ENCODE measurements around the gene ZNF473.
"Not testable (repeated sequence)": the region's sequence is repeated elsewhere in the genome, so short reads cannot be mapped to it uniquely, and the experiment has no call there.

The ZNF473 gene

DNA sequence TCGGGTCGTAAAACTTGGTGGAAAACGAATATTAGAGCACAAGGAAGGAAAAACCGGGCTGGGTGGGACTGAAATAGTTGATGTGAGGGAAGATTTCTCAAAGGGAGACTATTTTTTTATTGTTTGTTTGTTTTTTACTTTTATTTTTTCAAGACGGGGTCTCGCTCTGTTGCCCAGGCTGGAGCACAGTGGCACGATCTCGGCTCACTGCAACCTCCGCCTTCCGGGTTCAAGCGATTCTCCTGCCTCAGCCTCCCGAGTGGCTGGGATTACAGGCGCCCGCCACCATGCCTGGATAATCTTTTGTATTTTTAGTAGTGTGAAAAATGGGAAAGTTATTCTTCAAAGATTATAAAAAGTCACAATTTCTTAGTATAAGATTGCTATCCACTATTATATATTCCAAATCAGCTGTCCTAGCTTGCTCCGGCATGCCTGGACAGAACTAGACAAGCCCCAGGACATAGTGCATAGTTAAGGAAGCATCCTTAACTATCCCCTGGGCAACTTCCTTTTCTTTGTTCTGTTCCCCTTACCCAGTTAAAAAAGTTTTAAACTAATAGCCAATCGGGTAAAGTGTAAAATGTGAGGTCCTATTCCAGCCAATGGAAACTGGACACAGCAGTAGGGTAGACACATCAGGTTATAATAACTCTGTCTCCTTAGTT, 25.6 kb downstream of the ZNF473 start:
- DNase-seq, result not testable (repeated sequence)

DNA sequence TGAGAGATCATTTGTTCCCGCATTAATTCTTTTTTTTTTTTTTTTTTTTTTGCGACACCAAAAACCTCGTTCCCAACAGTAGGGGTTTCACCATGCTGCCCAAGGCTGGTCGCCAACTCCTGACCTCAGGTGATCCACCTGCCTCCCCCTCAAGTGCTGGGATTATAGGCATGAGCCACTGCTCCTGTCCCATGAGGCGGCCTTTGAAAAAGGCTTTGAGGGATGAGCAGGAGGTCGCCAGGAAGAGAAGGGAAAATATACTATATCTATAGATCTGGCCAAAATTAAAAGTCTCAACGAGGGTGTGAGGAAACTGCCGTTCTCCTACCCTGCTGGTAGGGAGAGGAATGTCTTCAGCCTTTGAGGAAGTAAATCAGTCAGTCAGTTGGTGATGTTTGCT, 26.2 kb downstream of the ZNF473 start:
- DNase-seq, result no peak

GRCh38 chr19:50053119-50053518, 27.3 kb downstream of the ZNF473 start:
- no peak for DNase-seq

GRCh38 chr19:50058425-50058824, 32.6 kb downstream of the ZNF473 start:
- DNase-seq, result no peak

DNA sequence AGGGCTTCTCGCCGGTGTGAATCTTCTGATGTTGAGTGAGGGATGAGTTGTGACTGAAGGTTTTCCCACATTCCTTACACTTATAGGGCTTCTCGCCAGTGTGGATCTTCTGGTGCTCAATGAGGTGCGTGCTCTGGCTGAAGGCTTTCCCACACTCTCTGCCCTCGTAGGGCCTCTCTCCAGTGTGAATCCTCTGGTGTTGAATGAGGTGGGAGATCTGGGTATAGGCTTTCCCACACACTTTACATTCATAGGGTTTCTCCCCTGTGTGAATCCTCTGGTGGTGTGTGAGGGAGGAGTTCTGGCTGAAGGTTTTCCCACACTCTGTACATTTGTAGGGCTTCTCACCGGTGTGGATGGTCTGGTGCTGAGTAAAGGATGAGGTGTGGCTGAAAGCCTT, 33.2 kb downstream of the ZNF473 start:
- DNase-seq, result no peak

GRCh38 chr19:50060107-50060506, 34.3 kb downstream of the ZNF473 start:
- no peak for DNase-seq

DNA sequence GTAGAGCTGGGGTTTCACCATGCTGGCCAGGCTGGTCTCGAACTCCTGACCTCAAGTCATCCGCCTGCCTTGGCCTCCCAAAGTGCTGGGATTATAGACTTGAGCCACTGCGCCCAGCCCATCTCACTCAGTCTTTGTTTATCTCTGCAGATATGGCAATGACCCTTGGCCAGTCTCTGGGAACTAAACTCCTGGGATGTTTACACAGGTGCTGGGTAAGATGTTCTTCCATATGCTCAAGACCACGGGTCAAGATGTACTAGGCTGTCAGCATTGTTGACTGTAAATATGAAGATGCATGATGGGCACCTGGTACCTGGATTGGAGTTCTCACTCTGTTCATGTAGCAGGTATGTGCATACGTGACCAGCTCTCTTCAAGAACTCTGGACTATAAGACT, 35.8 kb downstream of the ZNF473 start:
- DNase-seq, result no peak

DNA sequence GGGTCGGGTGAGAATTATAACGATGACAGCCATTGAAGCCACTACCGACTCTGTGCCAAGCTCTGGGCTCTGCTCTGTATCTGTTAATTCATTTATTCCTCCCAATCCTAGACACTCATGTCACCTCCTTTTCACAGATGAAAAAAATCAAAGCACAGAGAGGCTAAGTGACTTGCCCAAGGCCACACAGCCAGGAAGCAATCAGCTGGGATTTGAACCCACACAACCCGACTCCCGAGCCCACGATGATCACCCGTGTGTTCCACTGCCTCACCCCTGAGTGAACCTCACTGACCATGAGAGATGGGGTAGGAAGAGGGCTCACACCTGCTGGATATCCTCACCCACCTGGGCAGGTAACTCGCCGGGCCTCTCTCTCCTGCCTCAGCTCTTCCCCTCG, 40.1 kb downstream of the ZNF473 start:
- no peak for DNase-seq

GRCh38 chr19:50067575-50067974, 41.8 kb downstream of the ZNF473 start:
- no peak for DNase-seq

- not testable (repeated sequence) for DNase-seq
Observed at GRCh38 chr19:50068382-50068781, 42.6 kb downstream of the ZNF473 start.

GRCh38 chr19:50075076-50075475, 49.3 kb downstream of the ZNF473 start:
- DNase-seq, result not testable (repeated sequence)

GRCh38 chr19:50075644-50076372, 50.0 kb downstream of the ZNF473 start:
- DNase-seq, result not testable (repeated sequence)

GRCh38 chr19:50076581-50077355, 51.0 kb downstream of the ZNF473 start:
- not testable (repeated sequence) for DNase-seq

- DNase-seq, result not testable (repeated sequence)
Observed at GRCh38 chr19:50079014-50079413, 53.2 kb downstream of the ZNF473 start.

DNA sequence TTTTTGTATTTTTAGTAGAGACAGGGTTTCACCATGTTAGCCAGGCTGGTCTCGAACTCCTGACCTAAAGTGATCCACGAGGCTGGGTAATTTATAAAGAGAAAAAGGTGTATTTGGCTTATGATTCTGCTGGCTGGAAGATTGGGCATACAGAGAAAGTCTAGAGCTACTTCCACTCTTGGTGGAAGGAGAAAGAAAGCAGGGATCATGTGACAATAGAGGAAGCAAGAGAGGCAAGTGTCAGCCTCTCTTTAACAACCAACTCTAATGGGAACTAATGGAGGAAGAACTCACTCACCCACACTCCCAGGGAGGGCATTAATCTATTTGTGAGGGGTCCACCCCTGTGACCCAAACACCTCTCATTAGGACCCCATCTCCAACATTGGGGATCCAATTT, 58.6 kb downstream of the ZNF473 start:
- DNase-seq, result not testable (repeated sequence)

DNA sequence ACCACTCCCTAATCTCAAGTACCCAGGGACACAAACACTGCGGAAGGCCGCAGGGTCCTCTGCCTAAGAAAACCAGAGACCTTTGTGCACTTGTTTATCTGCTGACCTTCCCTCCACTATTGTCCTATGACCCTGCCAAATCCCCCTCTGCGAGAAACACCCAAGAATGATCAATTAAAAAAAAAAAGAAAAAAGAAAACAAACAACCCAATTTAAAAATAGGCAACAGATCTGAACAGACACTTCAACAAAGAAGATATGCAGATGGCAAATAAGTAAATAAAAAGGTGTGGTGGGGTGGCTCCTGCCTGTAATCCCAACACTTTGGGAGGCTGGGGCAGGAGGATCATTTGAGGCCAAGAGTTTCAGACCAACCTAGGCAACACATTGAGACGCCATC, 61.3 kb downstream of the ZNF473 start:
- DNase-seq, result not testable (repeated sequence)

- not testable (repeated sequence) for DNase-seq
Observed at GRCh38 chr19:50090706-50091105, 64.9 kb downstream of the ZNF473 start.

- not testable (repeated sequence) for DNase-seq
Observed at GRCh38 chr19:50091786-50092185, 66.0 kb downstream of the ZNF473 start.

DNA sequence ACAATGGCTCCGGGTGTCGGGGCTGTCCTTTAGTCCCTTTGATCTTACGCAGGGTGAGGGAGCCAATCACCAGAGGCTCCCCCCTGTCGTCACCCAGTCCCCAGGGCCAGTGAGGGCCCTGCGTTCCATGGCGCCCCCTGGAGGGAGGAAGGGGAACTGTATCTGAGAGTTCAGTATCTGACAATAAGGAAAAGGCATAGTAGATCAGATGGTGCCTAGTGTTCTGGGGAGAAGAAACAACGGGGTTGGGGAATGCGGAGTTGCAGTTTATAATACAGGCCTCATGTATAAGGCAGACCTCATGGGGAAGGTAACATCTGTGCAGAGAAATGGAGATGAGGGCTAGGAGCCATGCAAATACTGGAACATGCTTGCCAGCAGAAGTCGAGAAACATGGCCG, 66.8 kb downstream of the ZNF473 start:
- DNase-seq, result not testable (repeated sequence)

DNA sequence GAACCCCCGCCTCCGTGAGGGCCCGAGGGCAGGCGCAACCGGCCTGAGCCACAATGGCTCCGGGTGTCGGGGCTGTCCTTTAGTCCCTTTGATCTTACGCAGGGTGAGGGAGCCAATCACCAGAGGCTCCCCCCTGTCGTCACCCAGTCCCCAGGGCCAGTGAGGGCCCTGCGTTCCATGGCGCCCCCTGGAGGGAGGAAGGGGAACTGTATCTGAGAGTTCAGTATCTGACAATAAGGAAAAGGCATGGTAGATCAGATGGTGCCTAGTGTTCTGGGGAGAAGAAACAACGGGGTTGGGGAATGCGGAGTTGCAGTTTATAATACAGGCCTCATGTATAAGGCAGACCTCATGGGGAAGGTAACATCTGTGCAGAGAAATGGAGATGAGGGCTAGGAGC, 72.1 kb downstream of the ZNF473 start:
- not testable (repeated sequence) for DNase-seq

GRCh38 chr19:50098892-50099291, 73.1 kb downstream of the ZNF473 start:
- DNase-seq, result not testable (repeated sequence)

DNA sequence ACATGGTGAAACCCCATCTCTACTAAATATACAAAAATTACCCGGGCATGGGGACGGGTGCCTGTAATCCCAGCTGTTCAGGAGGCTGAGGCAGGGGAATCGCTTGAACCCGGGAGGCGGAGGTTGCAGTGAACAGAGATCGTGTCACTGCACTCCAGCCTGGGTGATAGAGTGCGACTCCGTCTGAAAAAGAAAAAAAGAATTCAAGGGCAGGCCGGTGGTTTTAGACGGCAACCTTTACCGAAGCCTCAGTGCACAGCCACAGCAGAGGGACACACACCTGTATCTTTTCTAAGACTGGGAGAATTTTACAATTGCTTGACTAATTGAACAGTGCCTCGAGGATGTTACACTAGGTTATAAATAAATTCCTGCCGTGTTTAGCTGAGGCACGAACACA, 73.9 kb downstream of the ZNF473 start:
- DNase-seq, result not testable (repeated sequence)

DNA sequence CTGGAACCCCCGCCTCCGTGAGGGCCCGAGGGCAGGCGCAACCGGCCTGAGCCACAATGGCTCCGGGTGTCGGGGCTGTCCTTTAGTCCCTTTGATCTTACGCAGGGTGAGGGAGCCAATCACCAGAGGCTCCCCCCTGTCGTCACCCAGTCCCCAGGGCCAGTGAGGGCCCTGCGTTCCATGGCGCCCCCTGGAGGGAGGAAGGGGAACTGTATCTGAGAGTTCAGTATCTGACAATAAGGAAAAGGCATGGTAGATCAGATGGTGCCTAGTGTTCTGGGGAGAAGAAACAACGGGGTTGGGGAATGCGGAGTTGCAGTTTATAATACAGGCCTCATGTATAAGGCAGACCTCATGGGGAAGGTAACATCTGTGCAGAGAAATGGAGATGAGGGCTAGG, 75.1 kb downstream of the ZNF473 start:
- DNase-seq, result not testable (repeated sequence)

Measured in NCI-H446 (cell line).